WTC11 (cell line): ENCODE data around the gene CD79A. TPM values are rescaled to one million over a fixed set of nuclear protein-coding genes. Genes with fewer than 3 reads are reported as not detected.

Source experiments
- ATAC-seq: fragments of 200-7000 bp; cut with Tn5 transposase; 2 replicates; pipeline ENCODE4 v1.10.0; 2021; ENCODE audit warnings: mild to moderate bottlenecking, moderate library complexity
- CTCF ChIA-PET: fragments of 300-600 bp; sonication (Branson Sonifier 250); formaldehyde crosslinking; loops from one replicate; lab custom pipeline; 2021; ENCODE audit warnings: antibody characterized with exemption; lab: Charles Lee
- POLR2A ChIA-PET: fragments of 350-600 bp; sonication (Branson Sonifier 250); formaldehyde crosslinking; loops from one replicate; lab custom pipeline; 2021; ENCODE audit warnings: antibody characterized with exemption; lab: Charles Lee
- DNase-seq: peaks from one replicate; pipeline ENCODE4 v3.0.0; 2021; ENCODE audit warnings: low spot score
- H3K27ac Mint-ChIP-seq: 2 replicates; pipeline ENCODE4 v1.8.0; 2021; ENCODE audit warnings: mixed read lengths
- H3K27me3 Mint-ChIP-seq: 2 replicates; pipeline ENCODE4 v1.8.0; 2021; ENCODE audit warnings: low read depth, mild to moderate bottlenecking, moderate library complexity, mixed read lengths
- H3K36me3 Mint-ChIP-seq: 2 replicates; pipeline ENCODE4 v1.8.0; 2021; ENCODE audit warnings: mixed read lengths
- H3K4me1 Mint-ChIP-seq: 2 replicates; pipeline ENCODE4 v1.8.0; 2022; ENCODE audit warnings: mixed read lengths
- H3K4me3 Mint-ChIP-seq: 2 replicates; pipeline ENCODE4 v1.8.0; 2021; ENCODE audit warnings: mild to moderate bottlenecking, moderate library complexity, mixed read lengths
- H3K9me3 Mint-ChIP-seq: 2 replicates; pipeline ENCODE4 v1.8.0; 2021; ENCODE audit warnings: mixed read lengths
- ELF4 ChIP-seq: sonication (generic); formaldehyde crosslinking; IDR thresholded peaks from 2 replicates; pipeline ENCODE4 v1.8.1; 2022; ENCODE audit warnings: low read depth, mild to moderate bottlenecking, moderate library complexity, missing genetic modification reagents
- EMX1 ChIP-seq: fragments of 250-450 bp; sonication (Bioruptor Pico); IDR thresholded peaks from 2 replicates; pipeline ENCODE4 v1.8.0; 2021; ENCODE audit warnings: mild to moderate bottlenecking
- GRHL2 ChIP-seq: fragments of 250-450 bp; sonication (Bioruptor Pico); IDR thresholded peaks from 2 replicates; pipeline ENCODE4 v1.8.0; 2022; ENCODE audit warnings: mild to moderate bottlenecking, moderate library complexity; ENCODE audit not compliant: insufficient replicate concordance, severe bottlenecking
- HMGA2 ChIP-seq: fragments of 250-450 bp; sonication (Bioruptor Pico); IDR thresholded peaks from 2 replicates; pipeline ENCODE4 v1.4.0; 2021; ENCODE audit warnings: mild to moderate bottlenecking, moderate library complexity
- JAZF1 ChIP-seq: fragments of 250-450 bp; sonication (Bioruptor Pico); IDR thresholded peaks from 2 replicates; pipeline ENCODE4 v1.9.0; 2021; ENCODE audit warnings: moderate library complexity, mild to moderate bottlenecking, inconsistent platforms
- JUN ChIP-seq: sonication (generic); formaldehyde crosslinking; IDR thresholded peaks from 2 replicates; pipeline ENCODE4 v1.8.0; 2023; ENCODE audit warnings: mild to moderate bottlenecking, missing genetic modification reagents
- MAX ChIP-seq: sonication (generic); formaldehyde crosslinking; IDR thresholded peaks from 2 replicates; pipeline ENCODE4 v1.8.0; 2022; ENCODE audit warnings: mild to moderate bottlenecking, missing genetic modification reagents
- MLX ChIP-seq: sonication (generic); formaldehyde crosslinking; IDR thresholded peaks from 2 replicates; pipeline ENCODE4 v1.8.1; 2023; ENCODE audit warnings: mild to moderate bottlenecking, missing genetic modification reagents, moderate library complexity
- NFATC4 ChIP-seq: fragments of 250-450 bp; sonication (Bioruptor Pico); IDR thresholded peaks from 2 replicates; pipeline ENCODE4 v1.9.0; 2021; ENCODE audit warnings: mild to moderate bottlenecking
- NFE2L1 ChIP-seq: sonication (generic); formaldehyde crosslinking; IDR thresholded peaks from 2 replicates; pipeline ENCODE4 v1.8.1; 2023; ENCODE audit warnings: missing genetic modification reagents
- NFYB ChIP-seq: sonication (generic); formaldehyde crosslinking; conservative IDR thresholded peaks from 2 replicates; pipeline ENCODE4 v1.8.0; 2022; ENCODE audit warnings: low read depth, missing genetic modification reagents
- NR3C1 ChIP-seq: sonication (generic); formaldehyde crosslinking; conservative IDR thresholded peaks from 2 replicates; pipeline ENCODE4 v1.8.1; 2023; ENCODE audit warnings: low read depth, mild to moderate bottlenecking, missing genetic modification reagents
- SP1 ChIP-seq: sonication (generic); formaldehyde crosslinking; conservative IDR thresholded peaks from 2 replicates; pipeline ENCODE4 v1.8.1; 2022; ENCODE audit warnings: missing genetic modification reagents
- ZNF232 ChIP-seq: sonication (generic); formaldehyde crosslinking; IDR thresholded peaks from 2 replicates; pipeline ENCODE4 v1.8.0; 2022; ENCODE audit warnings: mild to moderate bottlenecking, missing genetic modification reagents
- ZNF396 ChIP-seq: fragments of 250-450 bp; sonication (Bioruptor Pico); IDR thresholded peaks from 2 replicates; pipeline ENCODE4 v1.8.0; 2021; ENCODE audit warnings: mild to moderate bottlenecking, moderate library complexity, borderline replicate concordance
- ZNF423 ChIP-seq: fragments of 250-450 bp; sonication (Bioruptor Pico); IDR thresholded peaks from 2 replicates; pipeline ENCODE4 v2.1.2; 2022; ENCODE audit warnings: mild to moderate bottlenecking, moderate library complexity
- total RNA-seq: library from RNA; stranded (reverse); gene quantifications from 3 replicates; pipeline ENCODE4 v1.2.3, GENCODE V29; 2021
- TF ChIP-seq, protein P1 (sequence below): sonication (generic); formaldehyde crosslinking; IDR thresholded peaks from 2 replicates; pipeline ENCODE4 v1.8.1; 2022; ENCODE audit warnings: low read depth, mild to moderate bottlenecking, moderate library complexity, missing genetic modification reagents, borderline replicate concordance
- TF ChIP-seq, protein P2 (sequence below): sonication (generic); formaldehyde crosslinking; conservative IDR thresholded peaks from 2 replicates; pipeline ENCODE4 v1.8.1; 2022; ENCODE audit warnings: mild to moderate bottlenecking, missing genetic modification reagents
- TF ChIP-seq, protein P3 (sequence below): sonication (generic); formaldehyde crosslinking; IDR thresholded peaks from 2 replicates; pipeline ENCODE4 v1.8.1; 2022; ENCODE audit warnings: missing genetic modification reagents, borderline replicate concordance
- TF ChIP-seq, protein P4 (sequence below): fragments of 250-450 bp; sonication (Bioruptor Pico); IDR thresholded peaks from 2 replicates; pipeline ENCODE4 v1.9.0; 2021; ENCODE audit warnings: mild to moderate bottlenecking, borderline replicate concordance
- TF ChIP-seq, protein P5 (sequence below): sonication (generic); formaldehyde crosslinking; IDR thresholded peaks from 2 replicates; pipeline ENCODE4 v1.8.1; 2022; ENCODE audit warnings: mild to moderate bottlenecking, moderate library complexity, missing genetic modification reagents

Gene CD79A
- total RNA-seq, 1 experiment from 2014 or later, result 0.42 TPM

DNA sequence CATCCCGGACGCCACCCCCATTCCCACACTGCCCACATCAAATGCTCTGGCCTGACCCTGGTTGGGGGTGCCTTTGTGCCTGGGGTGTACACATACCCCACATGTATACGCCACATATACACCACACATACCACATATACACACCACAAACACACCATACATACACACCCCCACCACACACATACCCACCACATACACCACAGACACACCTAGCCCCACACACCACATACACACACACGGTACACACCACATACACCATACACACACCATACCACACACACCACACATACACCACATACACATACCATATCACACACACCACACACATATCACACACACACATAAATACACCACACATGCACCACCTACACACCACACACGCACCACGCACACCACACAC is 41.0 kb downstream of the CD79A start:
- no peak overlapping the region for H3K27ac Mint-ChIP-seq
- H3K4me1 Mint-ChIP-seq, result peaks cover 10% of the 10 kb centered on the region
- TF ChIP-seq ZNF232 (CRISPR knock-in tag), result no peak
- TF ChIP-seq, protein P1, sequence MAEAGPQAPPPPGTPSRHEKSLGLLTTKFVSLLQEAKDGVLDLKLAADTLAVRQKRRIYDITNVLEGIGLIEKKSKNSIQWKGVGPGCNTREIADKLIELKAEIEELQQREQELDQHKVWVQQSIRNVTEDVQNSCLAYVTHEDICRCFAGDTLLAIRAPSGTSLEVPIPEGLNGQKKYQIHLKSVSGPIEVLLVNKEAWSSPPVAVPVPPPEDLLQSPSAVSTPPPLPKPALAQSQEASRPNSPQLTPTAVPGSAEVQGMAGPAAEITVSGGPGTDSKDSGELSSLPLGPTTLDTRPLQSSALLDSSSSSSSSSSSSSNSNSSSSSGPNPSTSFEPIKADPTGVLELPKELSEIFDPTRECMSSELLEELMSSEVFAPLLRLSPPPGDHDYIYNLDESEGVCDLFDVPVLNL (CRISPR knock-in tag), result no peak
- TF ChIP-seq ZNF423 (CRISPR knock-in tag), result no peak
- TF ChIP-seq, protein P2, sequence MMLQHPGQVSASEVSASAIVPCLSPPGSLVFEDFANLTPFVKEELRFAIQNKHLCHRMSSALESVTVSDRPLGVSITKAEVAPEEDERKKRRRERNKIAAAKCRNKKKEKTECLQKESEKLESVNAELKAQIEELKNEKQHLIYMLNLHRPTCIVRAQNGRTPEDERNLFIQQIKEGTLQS (CRISPR knock-in tag), result no peak
- no peak for TF ChIP-seq NR3C1 (CRISPR knock-in tag)
- TF ChIP-seq NFYB, result no peak
- H3K9me3 Mint-ChIP-seq, result no peaks in the 10 kb centered on the region
- ChIA-PET POLR2A (no interaction called here), CTCF (no interaction called here)
- H3K27me3 Mint-ChIP-seq, result no peaks in the 10 kb centered on the region
- H3K36me3 Mint-ChIP-seq, result no peaks in the 10 kb centered on the region
- ATAC-seq, result no peak
- DNase-seq, result no peak
- no peak overlapping the region for H3K4me3 Mint-ChIP-seq

DNA sequence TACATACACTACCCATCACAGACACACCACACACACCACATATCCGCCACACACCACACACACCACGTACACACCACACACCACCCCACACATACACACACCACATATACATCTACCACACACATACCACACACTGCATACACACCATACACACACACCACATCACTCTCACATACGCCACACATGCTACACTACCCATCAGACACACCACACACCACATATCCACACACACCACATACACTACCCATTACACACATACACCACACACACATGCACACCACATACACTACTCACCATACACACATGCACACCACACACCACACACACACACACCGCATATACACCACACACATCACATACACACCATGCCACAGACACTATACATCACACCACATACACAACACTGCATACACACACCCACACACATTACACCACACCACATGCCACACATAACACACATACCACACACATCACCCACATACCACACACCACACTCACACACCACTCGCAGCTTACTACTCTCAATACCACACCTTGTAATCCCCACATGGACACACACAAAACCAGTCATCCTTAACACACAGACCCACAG is 41.7 kb downstream of the CD79A start:
- ATAC-seq (no peak), DNase-seq (no peak)
- H3K27me3 Mint-ChIP-seq, result no peaks in the 10 kb centered on the region
- H3K27ac Mint-ChIP-seq, result no peak overlapping the region
- no peak for TF ChIP-seq JAZF1
- TF ChIP-seq, protein P3, sequence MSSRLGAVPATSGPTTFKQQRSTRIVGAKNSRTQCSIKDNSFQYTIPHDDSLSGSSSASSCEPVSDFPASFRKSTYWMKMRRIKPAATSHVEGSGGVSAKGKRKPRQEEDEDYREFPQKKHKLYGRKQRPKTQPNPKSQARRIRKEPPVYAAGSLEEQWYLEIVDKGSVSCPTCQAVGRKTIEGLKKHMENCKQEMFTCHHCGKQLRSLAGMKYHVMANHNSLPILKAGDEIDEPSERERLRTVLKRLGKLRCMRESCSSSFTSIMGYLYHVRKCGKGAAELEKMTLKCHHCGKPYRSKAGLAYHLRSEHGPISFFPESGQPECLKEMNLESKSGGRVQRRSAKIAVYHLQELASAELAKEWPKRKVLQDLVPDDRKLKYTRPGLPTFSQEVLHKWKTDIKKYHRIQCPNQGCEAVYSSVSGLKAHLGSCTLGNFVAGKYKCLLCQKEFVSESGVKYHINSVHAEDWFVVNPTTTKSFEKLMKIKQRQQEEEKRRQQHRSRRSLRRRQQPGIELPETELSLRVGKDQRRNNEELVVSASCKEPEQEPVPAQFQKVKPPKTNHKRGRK, result no peak
- TF ChIP-seq GRHL2 (CRISPR knock-in tag), result no peak
- no peak for TF ChIP-seq MLX (CRISPR knock-in tag)
- no peak for TF ChIP-seq EMX1 (CRISPR knock-in tag)
- TF ChIP-seq HMGA2, result no peak
- TF ChIP-seq SP1 (CRISPR knock-in tag), result no peak
- no peak for TF ChIP-seq ZNF396 (CRISPR knock-in tag)
- POLR2A ChIA-PET, result interaction anchor here (0.5 kb wide), 1 partner anchor 43 kb away, joined by 3 read pairs; no protein-coding TSS in a partner anchor
- no peaks in the 10 kb centered on the region for H3K9me3 Mint-ChIP-seq
- CTCF ChIA-PET, result interaction anchor here (1.3 to 1.4 kb wide), 3 partner anchors 9 to 35 kb away, joined by 3 to 5 read pairs (median 5); partner anchors contain the start of gene ERFL
- no peak overlapping the region for H3K4me3 Mint-ChIP-seq
- H3K36me3 Mint-ChIP-seq, result no peaks in the 10 kb centered on the region
- H3K4me1 Mint-ChIP-seq, result peaks cover 10% of the 10 kb centered on the region

DNA sequence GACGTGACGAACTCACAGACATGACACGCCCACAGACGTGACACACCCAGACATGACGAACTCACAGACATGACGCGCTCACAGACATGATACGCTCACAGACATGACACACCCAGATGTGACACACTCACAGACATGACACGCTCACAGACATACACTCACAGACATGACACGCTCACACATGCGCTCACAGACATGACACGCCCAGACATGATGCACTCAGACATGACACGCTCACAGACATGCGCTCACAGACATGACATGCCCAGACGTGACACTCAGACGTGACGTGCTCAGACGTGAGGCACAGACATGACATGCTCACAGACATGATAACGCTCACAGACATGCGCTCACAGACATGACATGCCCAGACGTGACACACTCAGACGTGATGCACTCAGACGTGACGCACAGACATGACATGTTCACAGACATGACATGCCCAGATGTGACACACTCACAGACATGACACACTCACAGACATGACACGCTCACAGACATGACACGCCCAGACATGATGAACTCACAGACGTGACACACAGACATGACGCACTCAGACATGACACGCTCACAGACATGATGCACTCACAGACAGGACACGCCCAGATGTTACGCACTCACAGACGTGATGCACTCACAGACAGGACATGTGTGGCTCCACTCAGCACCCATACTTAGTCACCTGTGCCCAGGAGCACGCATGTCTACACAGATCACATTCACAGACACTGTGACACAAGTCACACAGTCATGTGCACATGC is 43.1 kb downstream of the CD79A start:
- ChIA-PET POLR2A (no interaction called here), CTCF (interaction anchor here (0.7 to 1.4 kb wide), 4 partner anchors 8 to 36 kb away, joined by 3 to 5 read pairs (median 4); partner anchors contain the start of gene ERFL)
- no peak for ATAC-seq
- no peak for DNase-seq
- H3K27me3 Mint-ChIP-seq, result no peaks in the 10 kb centered on the region
- H3K27ac Mint-ChIP-seq, result no peak overlapping the region
- H3K4me1 Mint-ChIP-seq, result peaks cover 10% of the 10 kb centered on the region
- no peaks in the 10 kb centered on the region for H3K9me3 Mint-ChIP-seq
- no peaks in the 10 kb centered on the region for H3K36me3 Mint-ChIP-seq
- no peak overlapping the region for H3K4me3 Mint-ChIP-seq
- TF ChIP-seq ELF4, result no peak
- TF ChIP-seq, protein P4, sequence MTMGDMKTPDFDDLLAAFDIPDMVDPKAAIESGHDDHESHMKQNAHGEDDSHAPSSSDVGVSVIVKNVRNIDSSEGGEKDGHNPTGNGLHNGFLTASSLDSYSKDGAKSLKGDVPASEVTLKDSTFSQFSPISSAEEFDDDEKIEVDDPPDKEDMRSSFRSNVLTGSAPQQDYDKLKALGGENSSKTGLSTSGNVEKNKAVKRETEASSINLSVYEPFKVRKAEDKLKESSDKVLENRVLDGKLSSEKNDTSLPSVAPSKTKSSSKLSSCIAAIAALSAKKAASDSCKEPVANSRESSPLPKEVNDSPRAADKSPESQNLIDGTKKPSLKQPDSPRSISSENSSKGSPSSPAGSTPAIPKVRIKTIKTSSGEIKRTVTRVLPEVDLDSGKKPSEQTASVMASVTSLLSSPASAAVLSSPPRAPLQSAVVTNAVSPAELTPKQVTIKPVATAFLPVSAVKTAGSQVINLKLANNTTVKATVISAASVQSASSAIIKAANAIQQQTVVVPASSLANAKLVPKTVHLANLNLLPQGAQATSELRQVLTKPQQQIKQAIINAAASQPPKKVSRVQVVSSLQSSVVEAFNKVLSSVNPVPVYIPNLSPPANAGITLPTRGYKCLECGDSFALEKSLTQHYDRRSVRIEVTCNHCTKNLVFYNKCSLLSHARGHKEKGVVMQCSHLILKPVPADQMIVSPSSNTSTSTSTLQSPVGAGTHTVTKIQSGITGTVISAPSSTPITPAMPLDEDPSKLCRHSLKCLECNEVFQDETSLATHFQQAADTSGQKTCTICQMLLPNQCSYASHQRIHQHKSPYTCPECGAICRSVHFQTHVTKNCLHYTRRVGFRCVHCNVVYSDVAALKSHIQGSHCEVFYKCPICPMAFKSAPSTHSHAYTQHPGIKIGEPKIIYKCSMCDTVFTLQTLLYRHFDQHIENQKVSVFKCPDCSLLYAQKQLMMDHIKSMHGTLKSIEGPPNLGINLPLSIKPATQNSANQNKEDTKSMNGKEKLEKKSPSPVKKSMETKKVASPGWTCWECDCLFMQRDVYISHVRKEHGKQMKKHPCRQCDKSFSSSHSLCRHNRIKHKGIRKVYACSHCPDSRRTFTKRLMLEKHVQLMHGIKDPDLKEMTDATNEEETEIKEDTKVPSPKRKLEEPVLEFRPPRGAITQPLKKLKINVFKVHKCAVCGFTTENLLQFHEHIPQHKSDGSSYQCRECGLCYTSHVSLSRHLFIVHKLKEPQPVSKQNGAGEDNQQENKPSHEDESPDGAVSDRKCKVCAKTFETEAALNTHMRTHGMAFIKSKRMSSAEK (CRISPR knock-in tag), result no peak
- TF ChIP-seq ZNF232 (CRISPR knock-in tag), result no peak
- TF ChIP-seq MAX (CRISPR knock-in tag), result no peak
- no peak for TF ChIP-seq NFE2L1 (CRISPR knock-in tag)
- TF ChIP-seq NFATC4 (CRISPR knock-in tag), result no peak
- TF ChIP-seq, protein P5, sequence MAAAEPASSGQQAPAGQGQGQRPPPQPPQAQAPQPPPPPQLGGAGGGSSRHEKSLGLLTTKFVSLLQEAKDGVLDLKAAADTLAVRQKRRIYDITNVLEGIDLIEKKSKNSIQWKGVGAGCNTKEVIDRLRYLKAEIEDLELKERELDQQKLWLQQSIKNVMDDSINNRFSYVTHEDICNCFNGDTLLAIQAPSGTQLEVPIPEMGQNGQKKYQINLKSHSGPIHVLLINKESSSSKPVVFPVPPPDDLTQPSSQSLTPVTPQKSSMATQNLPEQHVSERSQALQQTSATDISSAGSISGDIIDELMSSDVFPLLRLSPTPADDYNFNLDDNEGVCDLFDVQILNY (CRISPR knock-in tag), result no peak
- no peak for TF ChIP-seq JUN
- TF ChIP-seq JAZF1, result no peak
